ENCODE measurements around the gene CDCA7L.

DNA sequence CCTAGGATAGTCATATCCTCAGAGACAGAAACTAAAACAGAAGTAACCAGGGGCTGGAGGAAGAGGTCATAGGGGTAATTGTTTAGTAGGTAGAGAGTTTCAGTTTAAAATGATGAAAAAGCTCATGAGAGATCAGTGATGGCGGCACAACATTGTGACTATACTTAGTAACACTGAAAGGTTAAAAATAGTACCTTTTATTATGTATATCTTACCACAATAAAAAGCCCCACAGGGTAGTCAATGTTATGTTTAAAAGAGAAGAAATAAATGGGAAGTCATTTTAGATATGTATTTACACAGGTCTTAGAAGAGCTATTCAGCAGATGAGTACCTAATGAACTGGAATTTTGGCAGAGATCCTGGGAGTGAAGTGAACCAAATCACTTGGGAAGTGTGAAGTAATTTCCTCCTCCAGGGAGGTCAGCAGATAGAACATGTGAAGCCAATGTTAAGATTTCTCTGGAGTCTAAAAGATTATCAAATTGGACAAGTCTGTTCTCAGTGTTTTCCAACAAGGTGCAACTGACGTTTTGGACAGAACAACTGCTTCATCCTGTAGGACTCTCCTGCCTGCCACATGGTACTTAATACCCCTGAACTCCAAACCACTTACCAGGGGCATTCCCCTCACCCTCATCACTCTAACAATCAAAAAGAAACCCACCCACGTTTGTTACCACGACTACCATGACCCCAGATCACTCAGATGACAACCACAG, 6.4 kb downstream of the CDCA7L start:
- TF ChIP-seq, protein P1, sequence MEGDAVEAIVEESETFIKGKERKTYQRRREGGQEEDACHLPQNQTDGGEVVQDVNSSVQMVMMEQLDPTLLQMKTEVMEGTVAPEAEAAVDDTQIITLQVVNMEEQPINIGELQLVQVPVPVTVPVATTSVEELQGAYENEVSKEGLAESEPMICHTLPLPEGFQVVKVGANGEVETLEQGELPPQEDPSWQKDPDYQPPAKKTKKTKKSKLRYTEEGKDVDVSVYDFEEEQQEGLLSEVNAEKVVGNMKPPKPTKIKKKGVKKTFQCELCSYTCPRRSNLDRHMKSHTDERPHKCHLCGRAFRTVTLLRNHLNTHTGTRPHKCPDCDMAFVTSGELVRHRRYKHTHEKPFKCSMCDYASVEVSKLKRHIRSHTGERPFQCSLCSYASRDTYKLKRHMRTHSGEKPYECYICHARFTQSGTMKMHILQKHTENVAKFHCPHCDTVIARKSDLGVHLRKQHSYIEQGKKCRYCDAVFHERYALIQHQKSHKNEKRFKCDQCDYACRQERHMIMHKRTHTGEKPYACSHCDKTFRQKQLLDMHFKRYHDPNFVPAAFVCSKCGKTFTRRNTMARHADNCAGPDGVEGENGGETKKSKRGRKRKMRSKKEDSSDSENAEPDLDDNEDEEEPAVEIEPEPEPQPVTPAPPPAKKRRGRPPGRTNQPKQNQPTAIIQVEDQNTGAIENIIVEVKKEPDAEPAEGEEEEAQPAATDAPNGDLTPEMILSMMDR (IDR thresholded peaks at IDR 0.05 in 2 of 3, conservative IDR thresholded peaks at IDR 0.05 in 1 of 3; ENCODE audit: borderline replicate concordance in 1 of 3, insufficient read depth in 1 of 3, low read depth in 2 of 3, low read length in 2 of 3): no peak
- TF ChIP-seq EZH2phosphoT487 (IDR thresholded peaks at IDR 0.05; ENCODE audit: borderline replicate concordance) (no peak), RAD21 (IDR thresholded peaks at IDR 0.05; ENCODE audit: low read depth) (no peak), POLR2A (IDR thresholded peaks at IDR 0.05; ENCODE audit: borderline replicate concordance, extremely low read depth, insufficient read depth, insufficient read length) (no peak), JUND (IDR thresholded peaks at IDR 0.05) (no peak), EZH2 (IDR thresholded peaks at IDR 0.05) (no peak), SIN3A (IDR thresholded peaks at IDR 0.05; ENCODE audit: low read depth) (no peak), FOSL1 (IDR thresholded peaks at IDR 0.05; ENCODE audit: low read depth) (no peak), POLR2AphosphoS5 (IDR thresholded peaks at IDR 0.05; ENCODE audit: low read depth, low read length) (no peak)
- TF ChIP-seq, protein P2, sequence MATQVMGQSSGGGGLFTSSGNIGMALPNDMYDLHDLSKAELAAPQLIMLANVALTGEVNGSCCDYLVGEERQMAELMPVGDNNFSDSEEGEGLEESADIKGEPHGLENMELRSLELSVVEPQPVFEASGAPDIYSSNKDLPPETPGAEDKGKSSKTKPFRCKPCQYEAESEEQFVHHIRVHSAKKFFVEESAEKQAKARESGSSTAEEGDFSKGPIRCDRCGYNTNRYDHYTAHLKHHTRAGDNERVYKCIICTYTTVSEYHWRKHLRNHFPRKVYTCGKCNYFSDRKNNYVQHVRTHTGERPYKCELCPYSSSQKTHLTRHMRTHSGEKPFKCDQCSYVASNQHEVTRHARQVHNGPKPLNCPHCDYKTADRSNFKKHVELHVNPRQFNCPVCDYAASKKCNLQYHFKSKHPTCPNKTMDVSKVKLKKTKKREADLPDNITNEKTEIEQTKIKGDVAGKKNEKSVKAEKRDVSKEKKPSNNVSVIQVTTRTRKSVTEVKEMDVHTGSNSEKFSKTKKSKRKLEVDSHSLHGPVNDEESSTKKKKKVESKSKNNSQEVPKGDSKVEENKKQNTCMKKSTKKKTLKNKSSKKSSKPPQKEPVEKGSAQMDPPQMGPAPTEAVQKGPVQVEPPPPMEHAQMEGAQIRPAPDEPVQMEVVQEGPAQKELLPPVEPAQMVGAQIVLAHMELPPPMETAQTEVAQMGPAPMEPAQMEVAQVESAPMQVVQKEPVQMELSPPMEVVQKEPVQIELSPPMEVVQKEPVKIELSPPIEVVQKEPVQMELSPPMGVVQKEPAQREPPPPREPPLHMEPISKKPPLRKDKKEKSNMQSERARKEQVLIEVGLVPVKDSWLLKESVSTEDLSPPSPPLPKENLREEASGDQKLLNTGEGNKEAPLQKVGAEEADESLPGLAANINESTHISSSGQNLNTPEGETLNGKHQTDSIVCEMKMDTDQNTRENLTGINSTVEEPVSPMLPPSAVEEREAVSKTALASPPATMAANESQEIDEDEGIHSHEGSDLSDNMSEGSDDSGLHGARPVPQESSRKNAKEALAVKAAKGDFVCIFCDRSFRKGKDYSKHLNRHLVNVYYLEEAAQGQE (IDR thresholded peaks at IDR 0.05; ENCODE audit: low read depth): no peak
- TF ChIP-seq, protein P3, sequence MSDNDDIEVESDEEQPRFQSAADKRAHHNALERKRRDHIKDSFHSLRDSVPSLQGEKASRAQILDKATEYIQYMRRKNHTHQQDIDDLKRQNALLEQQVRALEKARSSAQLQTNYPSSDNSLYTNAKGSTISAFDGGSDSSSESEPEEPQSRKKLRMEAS (IDR thresholded peaks at IDR 0.05): no peak
- TF ChIP-seq, protein P4, sequence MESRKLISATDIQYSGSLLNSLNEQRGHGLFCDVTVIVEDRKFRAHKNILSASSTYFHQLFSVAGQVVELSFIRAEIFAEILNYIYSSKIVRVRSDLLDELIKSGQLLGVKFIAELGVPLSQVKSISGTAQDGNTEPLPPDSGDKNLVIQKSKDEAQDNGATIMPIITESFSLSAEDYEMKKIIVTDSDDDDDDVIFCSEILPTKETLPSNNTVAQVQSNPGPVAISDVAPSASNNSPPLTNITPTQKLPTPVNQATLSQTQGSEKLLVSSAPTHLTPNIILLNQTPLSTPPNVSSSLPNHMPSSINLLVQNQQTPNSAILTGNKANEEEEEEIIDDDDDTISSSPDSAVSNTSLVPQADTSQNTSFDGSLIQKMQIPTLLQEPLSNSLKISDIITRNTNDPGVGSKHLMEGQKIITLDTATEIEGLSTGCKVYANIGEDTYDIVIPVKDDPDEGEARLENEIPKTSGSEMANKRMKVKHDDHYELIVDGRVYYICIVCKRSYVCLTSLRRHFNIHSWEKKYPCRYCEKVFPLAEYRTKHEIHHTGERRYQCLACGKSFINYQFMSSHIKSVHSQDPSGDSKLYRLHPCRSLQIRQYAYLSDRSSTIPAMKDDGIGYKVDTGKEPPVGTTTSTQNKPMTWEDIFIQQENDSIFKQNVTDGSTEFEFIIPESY (IDR thresholded peaks at IDR 0.05; ENCODE audit: extremely low read depth, insufficient replicate concordance, low read length): no peak
